Fibroblast of lung (primary cell): ENCODE measurements around the gene CDK4. TPM values are rescaled to one million over a fixed set of nuclear protein-coding genes. Genes with fewer than 3 reads are reported as not detected.

ENCODE experiments used
- DNase-seq, 2 donors: peaks; one replicate each; pipeline versions ENCODE4 v3.0.0 to v3.0.0-alpha.2; 2010; ENCODE audit warnings: low read depth in 2 of 2
- H2AFZ ChIP-seq: 2 replicates; pipeline ENCODE4 v1.5.1; 2012; ENCODE audit warnings: low read length, control low read depth, inconsistent platforms
- H3K27ac ChIP-seq: 2 replicates; pipeline ENCODE4 v1.5.1; 2011; ENCODE audit warnings: low read length, control low read depth; ENCODE audit not compliant: insufficient read depth
- H3K27me3 ChIP-seq: 2 replicates; pipeline ENCODE4 v1.5.1; 2011; ENCODE audit warnings: mild to moderate bottlenecking, low read length; ENCODE audit not compliant: control insufficient read depth, insufficient read depth
- H3K36me3 ChIP-seq: 2 replicates; pipeline ENCODE4 v1.5.1; 2011; ENCODE audit warnings: low read length; ENCODE audit not compliant: control insufficient read depth, insufficient read depth
- H3K4me1 ChIP-seq: 2 replicates; pipeline ENCODE4 v1.5.1; 2011; ENCODE audit warnings: low read length; ENCODE audit not compliant: control insufficient read depth, insufficient read depth; ENCODE audit errors: extremely low read depth
- H3K4me2 ChIP-seq: 2 replicates; pipeline ENCODE4 v1.5.1; 2011; ENCODE audit warnings: low read length, control low read depth; ENCODE audit not compliant: insufficient read depth; ENCODE audit errors: extremely low read depth
- H3K4me3 ChIP-seq, 4 experiments: fragments of 200-600 bp in 1 of 4; sonication (generic) in 1 of 4; replicated peaks in 1 of 4; 2 replicates each; pipeline ENCODE4 v1.5.1; 2011 to 2016; ENCODE audit warnings: low read length in 4 of 4, low read depth in 3 of 4, mild to moderate bottlenecking in 3 of 4, control low read depth in 2 of 4, inconsistent platforms in 1 of 4, mixed read lengths in 1 of 4; ENCODE audit not compliant: insufficient read depth in 1 of 4; ENCODE audit errors: control extremely low read depth in 1 of 4
- H3K79me2 ChIP-seq: 2 replicates; pipeline ENCODE4 v1.5.1; 2012; ENCODE audit warnings: mild to moderate bottlenecking, low read length, inconsistent platforms; ENCODE audit not compliant: control insufficient read depth, insufficient read depth
- H3K9ac ChIP-seq: 2 replicates; pipeline ENCODE4 v1.5.1; 2011; ENCODE audit warnings: mild to moderate bottlenecking, low read length, control low read depth; ENCODE audit not compliant: insufficient read depth
- H3K9me3 ChIP-seq: 2 replicates; pipeline ENCODE4 v1.5.1; 2012; ENCODE audit warnings: low read depth, low read length; ENCODE audit not compliant: control insufficient read depth, insufficient read depth
- H4K20me1 ChIP-seq: 2 replicates; pipeline ENCODE4 v1.5.1; 2011; ENCODE audit warnings: low read length; ENCODE audit not compliant: control insufficient read depth, insufficient read depth; ENCODE audit errors: extremely low read depth
- CTCF ChIP-seq, 2 donors: IDR thresholded peaks in 1 of 2; conservative IDR thresholded peaks in 1 of 2; 1 replicate in 1 of 2; 2 replicates in 1 of 2; pipeline ENCODE4 v1.5.1; 2011 to 2012; ENCODE audit warnings: low read length in 2 of 2, control low read depth in 1 of 2, inconsistent platforms in 1 of 2, low read depth in 1 of 2, mild to moderate bottlenecking in 1 of 2
- EZH2 ChIP-seq: IDR thresholded peaks from 2 replicates; pipeline ENCODE4 v1.5.1; 2012; ENCODE audit warnings: low read length, control low read depth, mild to moderate bottlenecking; ENCODE audit errors: missing control alignments
- polyA plus RNA-seq, 2 donors: library from polyadenylated mRNA; depleted of rRNA in 1 of 2; stranded (reverse) in 1 of 2; unstranded in 1 of 2; fragments of >200 nt; gene quantifications; 2 replicates each; pipeline ENCODE4 v1.2.1, GENCODE V29; 2011 to 2012; ENCODE audit warnings: missing spikeins in 1 of 2
- total RNA-seq: library from RNA; depleted of rRNA; stranded (reverse); fragments of >200 nt; gene quantifications from 2 replicates; pipeline ENCODE4 v1.2.1, GENCODE V29; 2014

The CDK4 gene
- total and polyA plus RNA-seq, 2 donors (not counting 1 experiment from before 2014, with no cell fraction given), result 183 to 233 TPM

- Histone ChIP-seq H3K4me3 (no peak overlapping the region), H3K9me3 (no peaks in the 10 kb centered on the region), H3K79me2 (no peaks in the 10 kb centered on the region), H3K27ac (no peak overlapping the region), H3K4me1 (peaks cover 3% of the 10 kb centered on the region), H3K4me2 (no peak overlapping the region), H4K20me1 (no peaks in the 10 kb centered on the region), H2AFZ (no peak overlapping the region), H3K9ac (no peak overlapping the region), H3K36me3 (no peaks in the 10 kb centered on the region), H3K27me3 (peaks cover 83% of the 10 kb centered on the region)
- no peak for DNase-seq
- TF ChIP-seq CTCF (conservative IDR thresholded peaks at IDR 0.05 in 1 of 2, IDR thresholded peaks at IDR 0.05 in 1 of 2; ENCODE audit: low read depth in 1 of 2, low read length in 2 of 2) (no peak), EZH2 (peak; percentile 98)
These were observed 15.2 kb downstream of the CDK4 start for GRCh38 chr12:57736741-57737466.

GRCh38 chr12:57735952-57736740, 16.0 kb downstream of the CDK4 start:
- Histone ChIP-seq H3K27ac (no peak overlapping the region), H3K4me1 (peaks cover 3% of the 10 kb centered on the region), H3K27me3 (peaks cover 76% of the 10 kb centered on the region), H2AFZ (no peak overlapping the region), H4K20me1 (no peaks in the 10 kb centered on the region), H3K4me3 (peak overlapping the region in 1 of 4 experiments; percentile 28), H3K36me3 (no peaks in the 10 kb centered on the region), H3K4me2 (peak overlapping the region; percentile 52), H3K79me2 (no peaks in the 10 kb centered on the region), H3K9ac (no peak overlapping the region), H3K9me3 (no peaks in the 10 kb centered on the region)
- peak in 1 of 2 donors; percentile 15 for DNase-seq
- TF ChIP-seq EZH2 (no peak), CTCF (conservative IDR thresholded peaks at IDR 0.05 in 1 of 2, IDR thresholded peaks at IDR 0.05 in 1 of 2; ENCODE audit: low read depth in 1 of 2, low read length in 2 of 2) (peak; percentile 19 to 45)

GRCh38 chr12:57735198-57735855, 16.8 kb downstream of the CDK4 start:
- H3K4me3 ChIP-seq, result no peak overlapping the region
- H3K9ac ChIP-seq, result no peak overlapping the region
- no peak overlapping the region for H2AFZ ChIP-seq

More at GRCh38 chr12:57735198-57735855, 16.8 kb downstream of the CDK4 start:
- no peak for TF ChIP-seq CTCF (conservative IDR thresholded peaks at IDR 0.05 in 1 of 2, IDR thresholded peaks at IDR 0.05 in 1 of 2; ENCODE audit: low read depth in 1 of 2, low read length in 2 of 2)
- TF ChIP-seq EZH2, result no peak
- DNase-seq, result no peak
- Histone ChIP-seq H3K27me3 (peaks cover 68% of the 10 kb centered on the region), H3K4me2 (no peak overlapping the region), H3K4me1 (peaks cover 3% of the 10 kb centered on the region), H3K79me2 (no peaks in the 10 kb centered on the region), H3K9me3 (no peaks in the 10 kb centered on the region), H4K20me1 (no peaks in the 10 kb centered on the region), H3K27ac (no peak overlapping the region), H3K36me3 (no peaks in the 10 kb centered on the region)
